HL-60 (cell line): ENCODE results near the gene PIP5K1B.

Experiments
- DNase-seq, 2 experiments: peaks; one replicate each; pipeline ENCODE4 v3.0.0-alpha.2; 2010 to 2020; ENCODE audit warnings: low read depth in 1 of 2, low spot score in 1 of 2
- H3K27ac ChIP-seq: fragments of 250-450 bp; sonication (Bioruptor Pico); replicated peaks from 2 replicates; pipeline ENCODE4 v1.5.1; 2020; ENCODE audit warnings: mild to moderate bottlenecking, moderate library complexity
- H3K27me3 ChIP-seq: fragments of 250-450 bp; sonication (Bioruptor Pico); 2 replicates; pipeline ENCODE4 v1.5.1; 2021; ENCODE audit warnings: mild to moderate bottlenecking, moderate library complexity; ENCODE audit not compliant: insufficient read depth, poor library complexity, severe bottlenecking
- H3K4me3 ChIP-seq: replicated peaks from 2 replicates; pipeline ENCODE4 v1.5.1; 2011; ENCODE audit warnings: mild to moderate bottlenecking, control low read depth, low read length; ENCODE audit not compliant: insufficient read depth
- GABPA ChIP-seq: IDR thresholded peaks from 2 replicates; pipeline ENCODE4 v1.6.1; 2012; ENCODE audit warnings: low read depth
- POLR2AphosphoS5 ChIP-seq: IDR thresholded peaks from 2 replicates; pipeline ENCODE4 v1.6.1; 2012; ENCODE audit warnings: low read depth
- REST ChIP-seq: IDR thresholded peaks from 2 replicates; pipeline ENCODE4 v1.6.1; 2012; ENCODE audit warnings: low read depth; ENCODE audit not compliant: insufficient replicate concordance
- SPI1 ChIP-seq: IDR thresholded peaks from 2 replicates; pipeline ENCODE4 v1.6.1; 2012; ENCODE audit warnings: low read depth, mild to moderate bottlenecking, borderline replicate concordance
- TF ChIP-seq, protein P1 (sequence below): IDR thresholded peaks from one replicate; pipeline ENCODE4 v1.5.1; 2011; ENCODE audit warnings: low read length, control low read depth, inconsistent platforms; ENCODE audit not compliant: insufficient read depth

Gene PIP5K1B

GRCh38 chr9:69058101-69058500 is 353.1 kb downstream of the PIP5K1B start:
- H3K27me3 ChIP-seq, result no peaks in the 10 kb centered on the region
- no peak for DNase-seq
- H3K4me3 ChIP-seq, result no peak overlapping the region
- no peak for TF ChIP-seq POLR2AphosphoS5
- TF ChIP-seq SPI1, result no peak
- TF ChIP-seq, protein P1, sequence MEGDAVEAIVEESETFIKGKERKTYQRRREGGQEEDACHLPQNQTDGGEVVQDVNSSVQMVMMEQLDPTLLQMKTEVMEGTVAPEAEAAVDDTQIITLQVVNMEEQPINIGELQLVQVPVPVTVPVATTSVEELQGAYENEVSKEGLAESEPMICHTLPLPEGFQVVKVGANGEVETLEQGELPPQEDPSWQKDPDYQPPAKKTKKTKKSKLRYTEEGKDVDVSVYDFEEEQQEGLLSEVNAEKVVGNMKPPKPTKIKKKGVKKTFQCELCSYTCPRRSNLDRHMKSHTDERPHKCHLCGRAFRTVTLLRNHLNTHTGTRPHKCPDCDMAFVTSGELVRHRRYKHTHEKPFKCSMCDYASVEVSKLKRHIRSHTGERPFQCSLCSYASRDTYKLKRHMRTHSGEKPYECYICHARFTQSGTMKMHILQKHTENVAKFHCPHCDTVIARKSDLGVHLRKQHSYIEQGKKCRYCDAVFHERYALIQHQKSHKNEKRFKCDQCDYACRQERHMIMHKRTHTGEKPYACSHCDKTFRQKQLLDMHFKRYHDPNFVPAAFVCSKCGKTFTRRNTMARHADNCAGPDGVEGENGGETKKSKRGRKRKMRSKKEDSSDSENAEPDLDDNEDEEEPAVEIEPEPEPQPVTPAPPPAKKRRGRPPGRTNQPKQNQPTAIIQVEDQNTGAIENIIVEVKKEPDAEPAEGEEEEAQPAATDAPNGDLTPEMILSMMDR, result no peak
- no peak for TF ChIP-seq REST
- no peak for TF ChIP-seq GABPA
- no peak overlapping the region for H3K27ac ChIP-seq
